HAP-1 (cell line): ENCODE data around the gene GNG7.
"Not testable (repeated sequence)": the region's sequence is repeated elsewhere in the genome, so short reads cannot be mapped to it uniquely, and the experiment has no call there.

Experiments used
- DNase-seq, 2 experiments: peaks; one replicate each; pipeline ENCODE4 v3.0.0-alpha.2; 2016 to 2020; ENCODE audit warnings: low spot score in 2 of 2
- H3K27me3 ChIP-seq: fragments of 250-450 bp; sonication (Bioruptor Pico); 2 replicates; pipeline ENCODE4 v1.5.1; 2020; ENCODE audit warnings: low read depth, mild to moderate bottlenecking, moderate library complexity
- H3K36me3 ChIP-seq: fragments of 250-450 bp; sonication (Bioruptor Pico); replicated peaks from 2 replicates; pipeline ENCODE4 v1.5.1; 2020; ENCODE audit warnings: mild to moderate bottlenecking
- H3K4me1 ChIP-seq: fragments of 250-450 bp; sonication (Bioruptor Pico); 2 replicates; pipeline ENCODE4 v1.5.1; 2020; ENCODE audit warnings: mild to moderate bottlenecking
- H3K4me3 ChIP-seq: fragments of 250-450 bp; sonication (Bioruptor Pico); 2 replicates; pipeline ENCODE4 v1.5.1; 2020; ENCODE audit warnings: mild to moderate bottlenecking, moderate library complexity
- H3K9me3 ChIP-seq: fragments of 250-450 bp; sonication (Bioruptor Pico); 2 replicates; pipeline ENCODE4 v1.5.1; 2020; ENCODE audit warnings: mild to moderate bottlenecking, moderate library complexity
- in situ Hi-C: fragments of 300-500 bp; cut with MboI; formaldehyde crosslinking; loops from 3 replicates; pipeline ENCODE4 v1.14.3; 2020; ENCODE audit warnings: low sequenced_read_pairs, inconsistent platforms, mixed read lengths

GNG7 gene

DNA sequence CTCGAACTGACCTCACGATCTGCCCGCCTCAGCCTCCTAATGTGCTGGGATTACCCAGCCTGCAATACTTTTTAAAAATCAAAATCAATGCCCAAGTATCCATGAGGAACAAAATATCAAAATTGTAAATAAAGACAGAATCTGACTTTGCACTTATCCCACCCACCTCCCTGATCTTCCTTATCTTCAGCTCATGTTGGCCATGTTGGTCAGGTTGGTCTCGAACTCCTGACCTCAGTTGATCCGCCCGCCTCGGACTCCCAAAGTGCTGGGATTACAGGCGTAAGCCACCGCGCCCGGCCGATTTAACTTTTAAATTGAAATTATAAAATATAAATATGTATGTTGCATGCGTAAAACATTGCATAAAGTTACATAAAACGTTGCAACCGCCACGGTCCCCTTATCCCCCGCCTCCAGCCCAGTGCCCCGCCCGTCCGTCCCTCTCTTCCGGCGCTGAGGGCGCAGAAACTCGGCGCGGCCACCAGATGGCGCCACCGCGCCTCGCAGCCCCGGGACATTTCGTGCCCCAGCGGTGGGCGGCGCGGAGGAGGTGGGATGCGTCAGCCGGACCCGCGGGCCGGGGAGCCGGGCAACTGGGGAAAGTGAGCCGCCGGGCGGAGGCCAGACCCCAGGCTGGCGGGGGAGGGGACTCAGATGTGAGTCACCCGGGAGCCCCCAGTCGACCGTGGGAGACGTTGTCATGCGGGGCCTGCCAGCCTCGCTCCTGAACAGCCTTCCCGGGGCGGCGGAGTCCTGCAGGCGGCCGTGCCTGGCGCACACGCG, 228.1 kb downstream of the GNG7 start:
- in situ Hi-C loops, result loop anchor here (5.0 kb wide), 1 partner anchor 138 kb away; no protein-coding TSS in a partner anchor
- H3K4me1 ChIP-seq, result peaks cover 11% of the 10 kb centered on the region
- H3K27me3 ChIP-seq, result no peaks in the 10 kb centered on the region
- H3K36me3 ChIP-seq, result peaks cover 2% of the 10 kb centered on the region; the same call in 1 of the 2 replicates
- H3K9me3 ChIP-seq, result no peaks in the 10 kb centered on the region
- DNase-seq, result peak; percentile 84 to 93
- H3K4me3 ChIP-seq, result peak overlapping the region; percentile 100

DNA sequence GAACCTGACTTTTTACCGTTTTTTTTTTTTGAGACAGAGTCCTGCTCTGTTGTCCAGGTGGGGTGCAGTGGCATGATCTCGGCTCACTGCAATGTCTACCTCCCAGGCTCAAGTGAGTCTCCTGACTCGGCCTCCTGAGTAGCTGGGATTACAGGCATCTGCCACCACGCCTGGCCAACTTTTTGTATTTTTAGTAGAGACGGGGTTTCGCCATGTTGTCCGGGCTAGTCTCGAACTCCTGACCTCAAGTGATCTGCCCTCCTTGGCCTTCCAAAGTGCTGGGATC, 232.6 kb downstream of the GNG7 start:
- H3K27me3 ChIP-seq, in situ Hi-C loops, H3K4me1 ChIP-seq, H3K36me3 ChIP-seq, H3K4me3 ChIP-seq, DNase-seq, H3K9me3 ChIP-seq: not testable (repeated sequence)

DNA sequence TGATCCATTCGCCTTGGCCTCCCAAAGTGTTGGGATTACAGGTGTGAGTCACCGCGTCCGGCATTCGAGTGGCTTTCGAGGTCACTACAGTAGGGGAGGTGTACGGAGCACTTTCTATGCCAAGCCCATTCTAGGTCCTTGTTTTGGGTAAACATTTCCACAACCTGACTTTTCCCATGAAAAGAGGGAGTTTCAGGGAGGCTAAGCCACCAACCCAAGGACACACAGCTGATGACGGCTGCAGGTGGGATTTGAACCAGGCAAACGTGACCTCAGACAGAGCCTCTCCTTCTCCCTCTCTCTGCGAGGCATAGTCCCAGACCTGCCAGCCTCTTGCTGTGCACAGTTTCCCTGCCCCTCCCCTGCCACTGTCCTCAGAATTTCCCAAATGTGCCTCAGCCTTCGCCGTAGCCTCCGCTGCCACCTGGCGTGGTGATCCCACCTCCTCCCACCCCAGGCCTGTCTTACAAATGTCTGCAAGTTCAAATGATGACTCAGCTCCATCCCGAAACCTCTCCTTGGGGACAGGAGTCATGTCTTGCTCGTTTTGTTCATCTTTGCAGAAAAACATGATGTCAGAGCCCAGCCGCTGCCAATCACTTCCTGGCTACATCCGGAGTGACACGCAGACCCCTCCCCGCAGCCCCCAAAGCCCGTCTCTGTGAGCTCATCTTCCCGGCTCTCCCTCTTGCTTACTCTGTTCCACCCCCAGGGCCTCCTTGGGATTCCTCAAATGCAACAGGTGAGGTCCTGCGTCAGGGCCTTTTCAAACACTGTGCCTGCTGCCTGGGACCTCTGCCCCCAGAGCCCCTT, 233.2 kb downstream of the GNG7 start:
- H3K4me3 ChIP-seq, result no peak overlapping the region
- H3K27me3 ChIP-seq, result no peaks in the 10 kb centered on the region
- H3K9me3 ChIP-seq, result no peaks in the 10 kb centered on the region
- in situ Hi-C loops, result no loop called here
- no peak for DNase-seq
- H3K36me3 ChIP-seq, result no peaks in the 10 kb centered on the region
- 0 out of 2 replicates have a peak, but pooled peaks cover 2% of the 10 kb centered on the region for H3K4me1 ChIP-seq

DNA sequence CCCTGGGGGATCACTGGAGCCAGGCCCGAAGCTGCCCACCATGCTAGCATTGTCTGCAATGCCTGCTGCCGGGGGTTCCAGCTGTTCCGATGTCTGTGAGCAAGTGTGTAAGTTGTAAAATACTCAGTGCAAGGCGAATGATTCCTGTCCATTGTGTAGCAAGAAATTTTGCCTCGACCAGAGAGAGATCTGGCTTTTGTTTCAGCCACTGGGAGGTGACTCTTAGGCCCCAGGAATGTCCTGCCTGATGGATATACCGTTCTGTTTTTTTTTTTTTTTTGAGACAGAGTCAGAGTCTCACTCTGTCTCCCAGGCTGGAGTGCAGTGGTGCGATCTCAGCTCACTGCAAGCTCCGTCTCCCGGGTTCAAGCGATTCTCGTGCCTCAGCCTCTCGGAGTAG, 233.9 kb downstream of the GNG7 start:
- in situ Hi-C loops, result no loop called here
- Histone ChIP-seq H3K4me3 (no peak overlapping the region), H3K36me3 (no peaks in the 10 kb centered on the region), H3K4me1 (no peaks in the 10 kb centered on the region), H3K27me3 (no peaks in the 10 kb centered on the region), H3K9me3 (no peaks in the 10 kb centered on the region)
- no peak for DNase-seq

DNA sequence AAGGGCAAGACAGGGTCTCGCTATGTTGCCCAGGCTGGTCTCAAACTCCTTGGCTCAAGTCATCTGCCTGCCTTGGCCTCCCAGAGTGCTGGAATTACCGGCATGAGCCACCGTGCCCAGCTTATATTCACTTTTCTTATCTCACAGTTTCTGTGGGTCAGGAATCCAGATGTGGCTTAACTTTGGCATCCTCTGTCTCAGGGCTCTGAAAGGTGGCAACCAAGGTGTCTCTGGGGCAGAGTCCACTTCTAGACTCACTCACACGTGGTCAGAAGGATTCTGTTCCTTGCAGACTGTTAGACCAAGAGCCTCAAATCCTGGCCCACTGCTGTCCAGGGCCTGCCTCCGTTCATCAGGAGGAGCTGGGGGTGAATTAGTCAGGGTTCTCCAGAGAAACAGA, 238.1 kb downstream of the GNG7 start:
- no peak for DNase-seq
- no peaks in the 10 kb centered on the region for H3K9me3 ChIP-seq
- peaks cover 8% of the 10 kb centered on the region for H3K4me1 ChIP-seq
- no peaks in the 10 kb centered on the region for H3K27me3 ChIP-seq
- H3K4me3 ChIP-seq, result no peak overlapping the region
- in situ Hi-C loops, result no loop called here
- no peaks in the 10 kb centered on the region for H3K36me3 ChIP-seq

DNA sequence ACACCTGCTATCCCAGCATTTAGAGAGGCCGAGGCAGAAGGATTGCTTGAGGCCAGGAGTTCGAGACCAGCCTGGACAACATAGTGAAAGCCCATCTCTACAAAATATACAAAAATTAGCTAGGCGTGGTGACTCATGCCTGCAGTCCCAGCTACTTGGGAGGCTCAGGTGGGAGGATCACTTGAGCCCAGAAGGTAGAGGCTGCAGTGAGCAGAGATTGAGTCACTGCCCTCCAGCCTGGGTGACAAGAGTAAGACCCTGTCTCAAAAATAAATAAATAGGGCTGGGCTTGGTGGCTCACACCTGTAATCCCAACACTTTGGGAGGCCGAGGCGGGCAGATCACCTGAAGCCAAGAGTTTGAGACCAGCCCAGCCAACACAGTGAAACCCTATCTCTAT, 238.8 kb downstream of the GNG7 start:
- H3K4me1 ChIP-seq, H3K4me3 ChIP-seq, DNase-seq, H3K36me3 ChIP-seq, H3K9me3 ChIP-seq, H3K27me3 ChIP-seq, in situ Hi-C loops: not testable (repeated sequence)

DNA sequence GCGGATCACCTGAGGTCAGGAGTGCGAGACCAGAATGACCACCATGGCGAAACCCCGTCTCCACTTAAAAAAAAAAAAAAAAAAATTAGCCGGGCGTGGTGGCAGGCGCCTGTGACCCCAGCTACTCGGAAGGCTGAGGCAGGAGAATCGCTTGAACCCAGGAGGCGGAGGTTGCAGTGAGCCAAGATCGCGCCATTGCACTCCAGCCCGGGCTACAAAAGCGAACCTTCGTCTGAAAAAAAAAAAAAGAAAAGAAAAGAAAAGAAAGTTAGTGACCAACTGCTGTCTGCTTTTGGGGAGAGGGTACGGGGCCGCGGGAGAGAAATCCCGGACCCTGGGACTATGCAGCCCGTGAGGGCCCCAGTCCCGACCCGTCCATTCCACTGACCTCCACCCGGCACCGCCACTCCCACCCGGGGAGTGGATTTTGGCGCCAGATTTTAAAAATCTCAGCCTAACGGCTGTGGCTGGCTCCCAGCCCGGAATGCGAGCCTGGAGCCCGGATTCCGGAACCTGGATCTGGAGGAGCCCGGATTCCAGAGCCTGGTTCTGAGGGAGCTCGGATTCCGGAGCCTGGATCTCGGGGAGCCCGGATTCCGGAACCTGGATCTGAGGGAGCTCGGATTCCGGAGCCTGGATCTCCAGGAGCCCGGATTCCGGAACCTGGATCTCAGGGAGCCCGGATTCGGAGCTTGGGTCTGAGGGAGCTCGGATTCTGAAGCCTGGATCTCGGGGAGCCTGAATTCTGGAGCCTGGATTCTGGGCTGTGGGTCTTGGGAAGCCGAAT, 239.7 kb downstream of the GNG7 start:
- DNase-seq, result peak; percentile 84 to 92
- in situ Hi-C loops, result no loop called here

DNA sequence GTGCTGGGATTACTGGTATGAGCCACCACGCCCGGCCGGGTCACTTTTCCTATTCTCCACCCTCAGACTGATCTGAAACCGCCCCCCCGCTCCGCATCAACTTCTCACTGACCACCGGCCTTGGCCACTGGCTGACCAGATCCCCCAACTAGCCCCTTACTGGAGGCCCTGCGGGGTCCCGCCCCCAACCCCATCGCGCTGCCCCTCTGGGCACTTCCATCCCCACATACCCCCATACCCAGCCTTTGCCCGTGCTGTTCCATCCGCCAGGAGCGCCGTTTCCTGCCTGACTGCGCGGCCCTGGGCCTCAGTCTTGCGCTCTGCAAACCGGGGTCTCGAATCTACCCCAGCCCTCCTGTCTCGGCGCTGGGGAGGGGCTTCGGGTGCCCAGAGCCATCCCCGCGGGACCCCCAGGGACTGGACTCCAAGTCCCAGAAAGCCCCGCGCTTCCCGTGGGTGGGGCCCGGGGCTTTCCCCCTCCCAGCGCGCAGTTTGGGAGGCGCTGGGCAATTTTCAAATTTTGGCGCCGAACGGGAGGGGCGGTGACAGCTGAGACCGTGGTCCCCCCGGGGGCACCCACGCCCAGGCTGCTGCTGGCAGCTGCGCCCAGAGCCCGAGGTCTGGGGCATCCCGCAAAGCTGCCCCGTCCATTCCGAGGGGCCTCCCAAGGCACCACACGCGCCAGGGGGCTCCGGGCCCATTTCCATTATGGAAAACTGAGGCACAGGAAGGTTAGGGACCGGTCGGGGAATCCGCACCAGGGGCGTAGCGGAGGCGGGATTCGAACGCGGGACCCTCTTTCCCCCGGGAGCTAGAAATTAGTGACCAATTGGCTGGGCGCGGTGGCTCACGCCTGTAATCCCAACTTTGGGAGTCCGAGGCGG, 240.5 kb downstream of the GNG7 start:
- DNase-seq, result no peak
- Histone ChIP-seq H3K27me3 (no peaks in the 10 kb centered on the region), H3K36me3 (no peaks in the 10 kb centered on the region), H3K9me3 (no peaks in the 10 kb centered on the region), H3K4me3 (peak overlapping the region; percentile 9; the same call in 1 of the 2 replicates), H3K4me1 (peaks cover 10% of the 10 kb centered on the region)
- in situ Hi-C loops, result no loop called here

More for the DNA sequence above, 239.7 kb downstream of the GNG7 start:
- Histone ChIP-seq H3K9me3 (no peaks in the 10 kb centered on the region), H3K27me3 (no peaks in the 10 kb centered on the region), H3K36me3 (no peaks in the 10 kb centered on the region), H3K4me3 (peak overlapping the region; percentile 9), H3K4me1 (peaks cover 8% of the 10 kb centered on the region)
